Neural crest cell (in vitro differentiated cells): ENCODE data around the gene WDR86. TPM values are rescaled to one million over a fixed set of nuclear protein-coding genes. Genes with fewer than 3 reads are reported as not detected.

Source experiments
- DNase-seq: peaks from one replicate; pipeline ENCODE4 v3.0.0; 2021; ENCODE audit warnings: low read depth, mixed read lengths, low spot score
- H3K27ac Mint-ChIP-seq: one replicate; pipeline ENCODE4 v1.8.0; 2021; ENCODE audit warnings: mild to moderate bottlenecking, mixed read lengths; ENCODE audit not compliant: unreplicated experiment
- H3K27me3 Mint-ChIP-seq: 2 replicates; pipeline ENCODE4 v1.8.0; 2021; ENCODE audit warnings: low read depth, mild to moderate bottlenecking, mixed read lengths
- H3K36me3 Mint-ChIP-seq: 2 replicates; pipeline ENCODE4 v1.8.0; 2021; ENCODE audit warnings: low read depth, mild to moderate bottlenecking, mixed read lengths
- H3K4me1 Mint-ChIP-seq: 2 replicates; pipeline ENCODE4 v1.8.0; 2021; ENCODE audit warnings: mixed read lengths
- H3K4me3 Mint-ChIP-seq: one replicate; pipeline ENCODE4 v1.8.0; 2021; ENCODE audit warnings: mild to moderate bottlenecking, mixed read lengths
- H3K9me3 Mint-ChIP-seq: 2 replicates; pipeline ENCODE4 v1.8.0; 2021; ENCODE audit warnings: mixed read lengths
- total RNA-seq: library from RNA; stranded (reverse); gene quantifications from 2 replicates; pipeline ENCODE4 v1.2.1, GENCODE V29; 2021
- TF ChIP-seq, protein P1 (sequence below): fragments of 200-600 bp; sonication (generic); conservative IDR thresholded peaks from 2 replicates; pipeline ENCODE4 v1.5.0; 2021; ENCODE audit warnings: antibody characterized with exemption, mild to moderate bottlenecking

The WDR86 gene
- total RNA-seq, 1 donor from 2014 or later, result 29.8 TPM

DNA sequence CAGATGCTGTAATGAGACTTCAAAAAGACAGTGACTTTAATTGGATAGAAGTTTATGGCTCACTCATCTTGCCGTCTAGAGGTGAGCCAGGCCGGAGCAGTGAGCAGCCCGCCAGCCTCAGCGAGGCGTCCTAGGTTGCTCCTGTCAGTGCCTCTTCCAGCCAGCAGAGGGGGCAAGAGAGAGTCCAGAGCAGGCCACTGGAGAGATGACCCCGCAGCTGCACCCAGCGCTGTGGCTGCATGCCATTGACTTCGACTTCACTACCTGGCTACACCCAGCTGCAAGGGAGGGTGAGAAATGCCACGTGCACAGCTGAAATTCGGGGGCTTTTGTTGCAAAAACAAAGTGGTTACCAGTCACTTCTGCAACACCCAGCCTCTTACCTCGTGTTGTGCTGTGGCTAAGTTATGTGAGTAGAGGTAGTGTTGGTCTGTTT lies 41.7 kb downstream of the WDR86 start:
- no peak overlapping the region for H3K27ac Mint-ChIP-seq
- H3K4me1 Mint-ChIP-seq, result peaks cover 9% of the 10 kb centered on the region
- no peaks in the 10 kb centered on the region for H3K9me3 Mint-ChIP-seq
- peaks cover 7% of the 10 kb centered on the region for H3K36me3 Mint-ChIP-seq
- TF ChIP-seq, protein P1, sequence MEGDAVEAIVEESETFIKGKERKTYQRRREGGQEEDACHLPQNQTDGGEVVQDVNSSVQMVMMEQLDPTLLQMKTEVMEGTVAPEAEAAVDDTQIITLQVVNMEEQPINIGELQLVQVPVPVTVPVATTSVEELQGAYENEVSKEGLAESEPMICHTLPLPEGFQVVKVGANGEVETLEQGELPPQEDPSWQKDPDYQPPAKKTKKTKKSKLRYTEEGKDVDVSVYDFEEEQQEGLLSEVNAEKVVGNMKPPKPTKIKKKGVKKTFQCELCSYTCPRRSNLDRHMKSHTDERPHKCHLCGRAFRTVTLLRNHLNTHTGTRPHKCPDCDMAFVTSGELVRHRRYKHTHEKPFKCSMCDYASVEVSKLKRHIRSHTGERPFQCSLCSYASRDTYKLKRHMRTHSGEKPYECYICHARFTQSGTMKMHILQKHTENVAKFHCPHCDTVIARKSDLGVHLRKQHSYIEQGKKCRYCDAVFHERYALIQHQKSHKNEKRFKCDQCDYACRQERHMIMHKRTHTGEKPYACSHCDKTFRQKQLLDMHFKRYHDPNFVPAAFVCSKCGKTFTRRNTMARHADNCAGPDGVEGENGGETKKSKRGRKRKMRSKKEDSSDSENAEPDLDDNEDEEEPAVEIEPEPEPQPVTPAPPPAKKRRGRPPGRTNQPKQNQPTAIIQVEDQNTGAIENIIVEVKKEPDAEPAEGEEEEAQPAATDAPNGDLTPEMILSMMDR, result peak; percentile 98
- H3K4me3 Mint-ChIP-seq, result no peak overlapping the region
- no peaks in the 10 kb centered on the region for H3K27me3 Mint-ChIP-seq
- peak; percentile 90 for DNase-seq

DNA sequence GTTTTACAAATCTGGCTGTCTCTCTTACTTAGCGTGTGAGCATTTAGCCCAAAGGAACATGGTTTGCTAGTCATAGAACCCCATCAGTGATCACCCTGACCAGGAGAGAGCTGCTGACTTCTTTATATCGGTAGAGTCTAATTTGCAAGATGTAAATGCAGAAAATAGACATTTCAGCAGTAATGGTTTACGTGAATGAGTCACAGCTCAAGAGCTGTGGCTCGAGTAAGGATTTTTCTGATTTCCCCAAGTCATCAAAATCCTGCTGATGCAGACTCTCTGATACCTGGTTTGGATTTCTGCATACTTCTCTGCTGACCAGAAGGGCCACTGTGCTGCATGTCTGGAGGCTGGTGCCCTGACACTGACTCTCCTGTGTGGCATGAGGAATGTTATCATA lies 42.6 kb downstream of the WDR86 start:
- Mint-ChIP-seq H3K4me1 (peaks cover 5% of the 10 kb centered on the region), H3K27ac (no peak overlapping the region), H3K36me3 (peaks cover 15% of the 10 kb centered on the region), H3K4me3 (no peak overlapping the region), H3K9me3 (no peaks in the 10 kb centered on the region), H3K27me3 (no peaks in the 10 kb centered on the region)
- TF ChIP-seq, protein P1, result no peak
- no peak for DNase-seq

DNA sequence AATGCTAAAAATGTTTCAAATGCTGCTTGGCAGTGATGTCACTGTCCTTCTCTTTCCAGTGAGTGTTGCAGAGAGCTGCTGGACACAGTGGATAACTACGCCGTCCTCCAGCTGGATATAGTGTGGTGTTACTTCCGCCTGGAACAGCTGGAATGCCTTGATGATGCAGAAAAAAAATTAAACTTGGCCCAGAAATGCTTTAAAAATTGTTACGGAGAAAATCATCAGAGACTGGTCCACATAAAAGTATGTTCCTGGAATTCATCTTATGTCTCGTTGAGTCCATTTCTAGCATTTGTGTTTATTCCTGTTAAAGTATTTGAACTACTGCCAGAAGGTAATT lies 43.0 kb downstream of the WDR86 start:
- Mint-ChIP-seq H3K9me3 (no peaks in the 10 kb centered on the region), H3K4me1 (peaks cover 4% of the 10 kb centered on the region), H3K27me3 (no peaks in the 10 kb centered on the region), H3K27ac (no peak overlapping the region), H3K4me3 (no peak overlapping the region), H3K36me3 (peaks cover 18% of the 10 kb centered on the region)
- TF ChIP-seq, protein P1, result no peak
- no peak for DNase-seq

DNA sequence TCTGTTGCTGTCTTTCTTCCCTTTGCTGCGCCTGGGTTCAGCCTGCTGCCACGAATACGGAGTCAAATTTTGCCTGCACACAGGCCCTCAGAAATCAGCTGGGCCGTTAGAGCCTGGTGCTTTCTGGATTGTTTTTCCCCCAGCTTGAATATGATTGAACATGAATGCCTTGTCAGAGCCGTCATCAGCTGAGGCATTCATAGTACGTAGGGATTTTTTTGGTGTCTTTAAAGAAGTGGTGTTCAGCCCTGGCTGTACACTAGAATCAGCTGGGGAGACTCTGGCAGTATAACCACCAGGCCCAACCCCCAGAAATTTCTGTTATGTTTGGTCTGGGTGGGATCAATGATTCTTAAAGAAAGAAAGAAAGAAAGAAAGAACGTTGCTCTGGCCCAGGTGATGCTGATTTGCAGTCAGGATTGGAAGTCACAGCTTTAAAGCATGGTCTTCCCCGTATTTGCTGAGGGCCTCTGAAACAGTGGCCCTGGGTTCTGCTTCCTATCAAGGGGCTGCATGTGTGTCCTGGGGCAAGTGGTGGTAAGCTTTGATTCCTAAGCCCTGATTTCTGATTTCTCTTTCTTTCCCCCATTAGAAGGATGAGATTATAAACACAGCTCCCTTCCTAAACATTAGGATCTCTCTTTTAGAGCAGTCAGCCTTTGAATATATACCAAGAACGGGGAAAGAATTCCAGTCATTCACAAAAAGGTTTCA lies 43.5 kb downstream of the WDR86 start:
- Mint-ChIP-seq H3K4me3 (no peak overlapping the region), H3K27me3 (no peaks in the 10 kb centered on the region), H3K4me1 (peaks cover 4% of the 10 kb centered on the region), H3K9me3 (no peaks in the 10 kb centered on the region), H3K36me3 (peaks cover 18% of the 10 kb centered on the region), H3K27ac (no peak overlapping the region)
- DNase-seq, result no peak
- TF ChIP-seq, protein P1, result no peak

DNA sequence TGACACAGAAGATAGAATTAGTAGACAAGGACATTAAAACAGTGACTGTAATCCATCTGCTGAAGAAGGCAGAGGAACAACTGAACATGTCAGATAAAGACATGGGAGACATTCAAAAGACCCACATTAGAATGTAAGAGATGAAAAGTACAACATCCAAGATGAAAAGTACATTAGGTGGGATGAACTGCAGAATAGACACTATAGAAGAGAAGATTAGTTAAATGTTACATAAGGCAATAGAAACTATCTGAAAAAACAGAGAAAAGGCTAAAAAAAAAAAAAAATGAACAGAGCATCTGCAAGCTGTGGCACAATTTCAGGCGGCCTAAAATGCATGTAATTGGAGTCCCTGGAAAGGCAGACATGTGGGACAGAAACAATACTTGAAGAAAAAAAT lies 46.7 kb downstream of the WDR86 start:
- Mint-ChIP-seq H3K4me1 (peaks cover 4% of the 10 kb centered on the region), H3K36me3 (peaks cover 21% of the 10 kb centered on the region), H3K4me3 (no peak overlapping the region), H3K27ac (no peak overlapping the region), H3K27me3 (no peaks in the 10 kb centered on the region), H3K9me3 (no peaks in the 10 kb centered on the region)
- TF ChIP-seq, protein P1, result no peak
- DNase-seq, result no peak
